Ovary (tissue), 9 donors: Measurements from ENCODE around the gene UBE2D1. TPM values are rescaled to one million over a fixed set of nuclear protein-coding genes. Genes with fewer than 3 reads are reported as not detected.

Experiments
- DNase-seq, 5 donors: peaks; one replicate each; pipeline ENCODE4 v3.0.0-alpha.2; 2019 to 2020
- H3K27ac ChIP-seq, 2 donors: fragments of 200-600 bp; one replicate each; pipeline versions ENCODE4 v1.5.1 to v1.8.0; 2019 to 2022
- H3K27me3 ChIP-seq: fragments of 200-600 bp; one replicate; pipeline ENCODE4 v1.8.0; 2022
- H3K36me3 ChIP-seq: fragments of 200-600 bp; sonication (generic); one replicate; pipeline ENCODE4 v1.5.1; 2019
- H3K4me1 ChIP-seq: one replicate; pipeline ENCODE4 v1.8.1; 2013; ENCODE audit warnings: mild to moderate bottlenecking, moderate library complexity; ENCODE audit not compliant: insufficient read depth
- H3K4me3 ChIP-seq: fragments of 200-600 bp; sonication (generic); one replicate; pipeline ENCODE4 v1.5.1; 2017
- H3K9me3 ChIP-seq, 2 donors: fragments of 200-600 bp in 1 of 2; sonication (generic) in 1 of 2; one replicate each; pipeline versions ENCODE4 v1.5.1 to v1.8.1; 2013 to 2019; ENCODE audit warnings: mild to moderate bottlenecking in 1 of 2, moderate library complexity in 1 of 2
- CTCF ChIP-seq, 3 donors: fragments of 450-650 bp in 2 of 3; fragments of 200-600 bp in 1 of 3; IDR thresholded peaks; one replicate each; pipeline versions ENCODE4 v1.5.1 to v1.8.0; 2016 to 2022; ENCODE audit warnings: antibody characterized with exemption in 3 of 3, mild to moderate bottlenecking in 1 of 3
- EP300 ChIP-seq: sonication (generic); formaldehyde crosslinking; IDR thresholded peaks from one replicate; pipeline ENCODE4 v1.6.1; 2017; ENCODE audit warnings: antibody characterized with exemption
- POLR2A ChIP-seq: fragments of 450-650 bp; IDR thresholded peaks from one replicate; pipeline ENCODE4 v1.6.1; 2017; ENCODE audit warnings: antibody characterized with exemption, mild to moderate bottlenecking, moderate library complexity
- WGBS, 3 donors: extraction: QIAGEN DNeasy Blood & Tissue Kit in 1 of 3; methylation state at CpG; one replicate each; pipeline versions ENCODE4 v1.1.5 to v1.1.7; 2013 to 2017; 5-methylcytosine and 5-hydroxymethylcytosine counted together
- intact Hi-C, 4 donors: fragments of 100-400 bp; cut with DNase I; formaldehyde crosslinking; loops; one replicate each; pipeline versions ENCODE4 v1.11.0 to v1.15.1; 2022 to 2023
- polyA plus RNA-seq, 2 donors: library from polyadenylated mRNA; stranded (reverse); fragments of 200-250 nt in 1 of 2; fragments of 350-450 nt in 1 of 2; fragmentation: Illumina TruSeq in 1 of 2; extraction: RNeasy Lipid Tissue Mini Kit (QIAGEN cat#74804) in 1 of 2; gene quantifications; one replicate each; pipeline ENCODE4 v1.2.3, GENCODE V29; 2013 to 2014
- total RNA-seq, 7 donors: library from RNA; depleted of rRNA in 2 of 7; stranded (reverse); fragments of >200 nt in 2 of 7; fragmentation: NEBNext Ultra II Directional in 3 of 7; extraction: Animal tissue kit (Norgen Biotek cat#: 25700) in 3 of 7; gene quantifications; one replicate each; pipeline versions ENCODE4 v1.1.0 to v1.2.4, GENCODE V29; 2016 to 2023
- donor health status: DM: no; HTN: no; CAD: no; lungs with moderate emphysema.
- donor health status: DM: no; HTN: no; CAD: no.
- donor health status: Bipolar disorder and iron deficiency.
- donor health status: DM: yes; HTN: yes; CAD: no.
- donor health status: DM: no; HTN: no; CAD: no.
- donor health status: DM: yes; HTN: yes; CAD: no.

Gene UBE2D1
- total and polyA plus RNA-seq, 9 donors: 9.8 to 20.1 (median 14.1) TPM

GRCh38 chr10:58341422-58341821, 6.6 kb downstream of the UBE2D1 start:
- TF ChIP-seq EP300: no peak
- no peak overlapping the region for H3K4me3 ChIP-seq
- no peaks in the 10 kb centered on the region for H3K36me3 ChIP-seq
- no peaks in the 10 kb centered on the region for H3K9me3 ChIP-seq
- H3K27ac ChIP-seq: no peak overlapping the region
- H3K27me3 ChIP-seq: no peaks in the 10 kb centered on the region
- WGBS, 3 donors: 78 to 91% (median 85%) methylated on average over 4 of the region's 4 CpGs
- H3K4me1 ChIP-seq: no peaks in the 10 kb centered on the region
- no peak for DNase-seq
- intact Hi-C loops: no loop called here

GRCh38 chr10:58341947-58342346, 7.1 kb downstream of the UBE2D1 start:
- Histone ChIP-seq H3K4me3 (no peak overlapping the region), H3K9me3 (no peaks in the 10 kb centered on the region)
- intact Hi-C loops: no loop called here

DNA sequence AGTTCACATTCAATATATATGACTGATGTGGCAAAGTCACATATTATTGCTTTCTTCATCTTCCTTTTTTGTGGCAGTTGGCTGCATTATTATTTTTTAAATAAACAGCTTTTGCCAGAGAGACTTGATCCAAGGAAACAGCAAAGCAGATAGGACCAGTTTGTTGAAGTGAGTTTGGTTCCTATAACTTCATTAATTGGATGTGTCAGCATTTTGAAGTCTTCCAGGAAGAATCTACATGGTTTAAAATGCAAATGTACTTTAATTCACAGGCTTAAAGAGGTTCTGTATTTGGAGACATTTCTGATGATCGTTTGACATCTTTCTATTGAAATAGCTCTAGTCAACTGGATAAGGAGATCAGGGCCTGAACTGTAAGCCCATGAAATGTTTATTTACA, 13.2 kb downstream of the UBE2D1 start:
- Histone ChIP-seq H3K27me3 (no peaks in the 10 kb centered on the region), H3K9me3 (no peaks in the 10 kb centered on the region), H3K4me3 (no peak overlapping the region), H3K4me1 (no peaks in the 10 kb centered on the region), H3K27ac (no peak overlapping the region), H3K36me3 (no peaks in the 10 kb centered on the region)
- intact Hi-C loops: no loop called here
- WGBS, 3 donors: 43 to 69% (median 60%) methylated on average over 1 of the region's 1 CpG
- no peak for DNase-seq
- no peak for TF ChIP-seq POLR2A
- no peak for TF ChIP-seq EP300
- no peak for TF ChIP-seq CTCF (IDR thresholded peaks at IDR 0.05)

More at GRCh38 chr10:58341947-58342346, 7.1 kb downstream of the UBE2D1 start:
- no peaks in the 10 kb centered on the region for H3K36me3 ChIP-seq
- WGBS, 3 donors: 73 to 93% (median 87%) methylated on average over 1 of the region's 1 CpG
- H3K27ac ChIP-seq: no peak overlapping the region
- TF ChIP-seq POLR2A (no peak), EP300 (no peak), CTCF (IDR thresholded peaks at IDR 0.05) (no peak)
- H3K4me1 ChIP-seq: no peaks in the 10 kb centered on the region
- no peaks in the 10 kb centered on the region for H3K27me3 ChIP-seq
- DNase-seq: no peak

DNA sequence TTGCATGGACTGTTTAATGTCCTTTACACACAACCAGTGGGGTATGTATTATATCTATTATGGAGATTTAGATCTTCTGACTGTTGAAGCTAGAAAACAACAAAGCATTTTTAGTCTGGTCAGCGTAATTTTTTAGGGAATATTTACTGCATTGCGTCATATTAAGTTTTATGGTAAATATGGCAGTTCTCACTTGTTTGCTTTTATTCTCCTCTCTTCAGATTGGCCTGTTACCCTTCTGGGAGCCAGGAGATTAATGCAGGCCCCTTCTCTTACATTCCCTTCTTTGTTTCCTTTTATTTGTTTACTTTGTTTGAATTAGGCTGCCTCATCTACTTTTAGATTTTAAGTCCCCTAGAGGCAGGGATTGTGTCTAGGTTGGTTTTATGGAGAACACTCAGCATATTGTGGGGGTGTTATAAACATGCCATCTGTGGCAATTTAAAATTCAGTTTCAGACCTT, 13.8 kb downstream of the UBE2D1 start:
- intact Hi-C loops: no loop called here
- H3K4me3 ChIP-seq: no peak overlapping the region
- H3K27me3 ChIP-seq: no peaks in the 10 kb centered on the region
- no peak for TF ChIP-seq POLR2A
- no peak for TF ChIP-seq EP300
- no peak for TF ChIP-seq CTCF (IDR thresholded peaks at IDR 0.05)
- H3K36me3 ChIP-seq: no peaks in the 10 kb centered on the region
- no peak overlapping the region for H3K27ac ChIP-seq
- 88 to 95% (median 93%) methylated on average over 2 of the region's 2 CpGs for WGBS, 3 donors
- no peak for DNase-seq
- no peaks in the 10 kb centered on the region for H3K9me3 ChIP-seq
- H3K4me1 ChIP-seq: no peaks in the 10 kb centered on the region

DNA sequence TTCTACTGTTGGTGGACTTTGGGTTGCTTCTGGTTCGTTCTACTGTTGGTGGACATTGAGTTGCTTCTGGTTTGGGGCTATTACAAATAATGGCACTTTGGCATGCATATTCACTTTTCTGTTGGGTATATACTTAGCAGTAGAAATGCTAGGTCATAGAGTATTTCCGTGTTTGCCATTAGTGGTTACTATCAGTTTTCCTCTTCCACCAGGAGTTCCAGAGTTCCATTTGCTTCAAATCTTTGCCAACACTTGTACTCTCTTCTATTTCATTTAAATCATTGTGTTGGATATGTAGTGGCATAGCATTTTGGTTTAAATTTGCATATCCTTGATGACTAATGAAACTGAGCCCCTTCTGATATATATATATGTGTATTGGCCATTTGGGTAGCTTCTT, 15.2 kb downstream of the UBE2D1 start:
- 95 to 99% (median 97%) methylated on average over 2 of the region's 2 CpGs for WGBS, 3 donors
- no peaks in the 10 kb centered on the region for H3K9me3 ChIP-seq
- intact Hi-C loops: no loop called here
- no peaks in the 10 kb centered on the region for H3K27me3 ChIP-seq
- no peak for DNase-seq
- H3K27ac ChIP-seq: no peak overlapping the region
- TF ChIP-seq POLR2A (no peak), EP300 (no peak), CTCF (IDR thresholded peaks at IDR 0.05) (no peak)
- H3K36me3 ChIP-seq: no peaks in the 10 kb centered on the region
- H3K4me3 ChIP-seq: no peak overlapping the region
- no peaks in the 10 kb centered on the region for H3K4me1 ChIP-seq
